ENCODE measurements around the gene AR.

The AR gene

GRCh38 chrX:67724359-67725110 is 180.7 kb downstream of the AR start:
- no peak for DNase-seq (ENCODE audit: low spot score)

- DNase-seq (ENCODE audit: low spot score), result no peak
Observed at GRCh38 chrX:67725471-67725870, 181.7 kb downstream of the AR start.

- no peak for DNase-seq (ENCODE audit: low spot score)
Observed at GRCh38 chrX:67726018-67726417, 182.2 kb downstream of the AR start.

- no peak for DNase-seq (ENCODE audit: low spot score)
Observed at GRCh38 chrX:67727576-67727975, 183.8 kb downstream of the AR start.

- no peak for DNase-seq (ENCODE audit: low spot score)
Observed at GRCh38 chrX:67730296-67730695, 186.5 kb downstream of the AR start.

GRCh38 chrX:67731061-67731460 is 187.2 kb downstream of the AR start:
- DNase-seq (ENCODE audit: low spot score), result no peak

- DNase-seq (ENCODE audit: low spot score), result no peak
Observed at GRCh38 chrX:67732864-67733263, 189.0 kb downstream of the AR start.

GRCh38 chrX:67734111-67734753 is 190.4 kb downstream of the AR start:
- DNase-seq (ENCODE audit: low spot score), result no peak

GRCh38 chrX:67749536-67749935 is 205.7 kb downstream of the AR start:
- DNase-seq (ENCODE audit: low spot score), result no peak

- DNase-seq (ENCODE audit: low spot score), result no peak
Observed at GRCh38 chrX:67750694-67751093, 206.9 kb downstream of the AR start.

- no peak for DNase-seq (ENCODE audit: low spot score)
Observed at GRCh38 chrX:67759018-67759417, 215.2 kb downstream of the AR start.

- DNase-seq (ENCODE audit: low spot score), result no peak
Observed at GRCh38 chrX:67777148-67777547, 233.3 kb downstream of the AR start.

- DNase-seq (ENCODE audit: low spot score), result no peak
Observed at GRCh38 chrX:67779099-67779498, 235.3 kb downstream of the AR start.

Measured in SK-N-DZ (cell line).